HPDE6-E6E7 (cell line): ENCODE data around the gene FOXC2.
"Not testable (repeated sequence)": the region's sequence is repeated elsewhere in the genome, so short reads cannot be mapped to it uniquely, and the experiment has no call there.

Source experiments
- DNase-seq: peaks from one replicate; pipeline ENCODE4 v3.0.0; 2011; ENCODE audit warnings: missing footprints; ENCODE audit errors: extremely low spot score

Gene FOXC2

GRCh38 chr16:86587955-86588354, 21.3 kb downstream of the FOXC2 start:
- DNase-seq: not testable (repeated sequence)

GRCh38 chr16:86590501-86591144, 24.0 kb downstream of the FOXC2 start:
- DNase-seq: peak; percentile 58

GRCh38 chr16:86591270-86591669, 24.6 kb downstream of the FOXC2 start:
- no peak for DNase-seq

- no peak for DNase-seq
These were observed 27.4 kb downstream of the FOXC2 start for GRCh38 chr16:86593913-86594620.

GRCh38 chr16:86594721-86595120, 28.1 kb downstream of the FOXC2 start:
- no peak for DNase-seq

- DNase-seq: no peak
These were observed 29.5 kb downstream of the FOXC2 start for GRCh38 chr16:86595983-86596605.

GRCh38 chr16:86597126-86597879, 30.7 kb downstream of the FOXC2 start:
- no peak for DNase-seq

GRCh38 chr16:86597880-86598606, 31.4 kb downstream of the FOXC2 start:
- DNase-seq: no peak

GRCh38 chr16:86598607-86599565, 32.3 kb downstream of the FOXC2 start:
- no peak for DNase-seq

- no peak for DNase-seq
These were observed 34.7 kb downstream of the FOXC2 start for GRCh38 chr16:86601356-86601755.

GRCh38 chr16:86602521-86602920, 35.9 kb downstream of the FOXC2 start:
- no peak for DNase-seq

- DNase-seq: no peak
These were observed 38.0 kb downstream of the FOXC2 start for GRCh38 chr16:86604436-86605193.

- no peak for DNase-seq
These were observed 39.3 kb downstream of the FOXC2 start for GRCh38 chr16:86605950-86606349.

GRCh38 chr16:86608301-86608747, 41.7 kb downstream of the FOXC2 start:
- DNase-seq: no peak

GRCh38 chr16:86609115-86609514, 42.5 kb downstream of the FOXC2 start:
- DNase-seq: no peak

- no peak for DNase-seq
These were observed 43.0 kb downstream of the FOXC2 start for GRCh38 chr16:86609661-86610060.

GRCh38 chr16:86610779-86611524, 44.3 kb downstream of the FOXC2 start:
- DNase-seq: no peak

- no peak for DNase-seq
These were observed 44.9 kb downstream of the FOXC2 start for GRCh38 chr16:86611525-86611855.

- DNase-seq: no peak
These were observed 45.3 kb downstream of the FOXC2 start for GRCh38 chr16:86611941-86612340.
